KMS-11 (cell line): ENCODE measurements around the gene MBNL3.

Experiments used
- H2AFZ ChIP-seq: fragments of 200-600 bp; sonication (generic); 2 replicates; pipeline ENCODE4 v1.6.1; 2016; ENCODE audit warnings: antibody characterized with exemption, mixed run types, low read depth
- H3K27ac ChIP-seq: fragments of 200-600 bp; sonication (generic); 2 replicates; pipeline ENCODE4 v1.6.1; 2016; ENCODE audit warnings: mild to moderate bottlenecking, mixed run types
- H3K27me3 ChIP-seq: fragments of 200-600 bp; sonication (generic); 2 replicates; pipeline ENCODE4 v1.6.1; 2017; ENCODE audit warnings: mild to moderate bottlenecking, low read depth, mixed run types, moderate library complexity; ENCODE audit not compliant: insufficient read depth
- H3K36me3 ChIP-seq: fragments of 200-600 bp; sonication (generic); 2 replicates; pipeline ENCODE4 v1.6.1; 2017; ENCODE audit warnings: mild to moderate bottlenecking, mixed run types; ENCODE audit not compliant: insufficient read depth
- H3K4me1 ChIP-seq: fragments of 200-600 bp; sonication (generic); 2 replicates; pipeline ENCODE4 v1.6.1; 2016; ENCODE audit warnings: mild to moderate bottlenecking, low read depth, mixed run types; ENCODE audit not compliant: poor library complexity, severe bottlenecking
- H3K4me2 ChIP-seq: fragments of 200-600 bp; sonication (generic); 2 replicates; pipeline ENCODE4 v1.7.0; 2016; ENCODE audit warnings: mild to moderate bottlenecking, mixed run types
- H3K4me3 ChIP-seq: fragments of 200-600 bp; sonication (generic); IDR thresholded peaks from 2 replicates; pipeline ENCODE4 v1.6.1; 2017; ENCODE audit warnings: low read depth, low read length, mixed read lengths; ENCODE audit not compliant: insufficient read depth
- H3K79me2 ChIP-seq: fragments of 200-600 bp; sonication (generic); 2 replicates; pipeline ENCODE4 v1.6.1; 2016; ENCODE audit warnings: low read depth, mixed run types; ENCODE audit not compliant: insufficient read depth
- H3K9ac ChIP-seq: fragments of 200-600 bp; sonication (generic); 2 replicates; pipeline ENCODE4 v1.6.1; 2016; ENCODE audit warnings: mild to moderate bottlenecking, mixed run types
- H4K20me1 ChIP-seq: fragments of 200-600 bp; sonication (generic); 2 replicates; pipeline ENCODE4 v1.6.1; 2016; ENCODE audit warnings: mild to moderate bottlenecking, mixed run types; ENCODE audit not compliant: insufficient read depth
- CTCF ChIP-seq: fragments of 200-600 bp; sonication (generic); conservative IDR thresholded peaks from 2 replicates; pipeline ENCODE4 v1.6.1; 2017; ENCODE audit warnings: low read depth, mild to moderate bottlenecking, antibody characterized with exemption, low read length, moderate library complexity, mixed read lengths

MBNL3 gene

GRCh38 chrX:132483951-132484350, 4.9 kb downstream of the MBNL3 start:
- peak overlapping the region; percentile 11; the same call in 1 of the 2 replicates for H3K27ac ChIP-seq
- H3K4me3 ChIP-seq, result no peak overlapping the region
- peaks cover 37% of the 10 kb centered on the region; the same call in 1 of the 2 replicates for H3K79me2 ChIP-seq
- no peak overlapping the region for H3K9ac ChIP-seq
- H4K20me1 ChIP-seq, result no peaks in the 10 kb centered on the region
- H3K36me3 ChIP-seq, result no peaks in the 10 kb centered on the region
- peak overlapping the region; percentile 53; the same call in 1 of the 2 replicates for H3K4me2 ChIP-seq
- H3K27me3 ChIP-seq, result no peaks in the 10 kb centered on the region
- H3K4me1 ChIP-seq, result peaks cover 80% of the 10 kb centered on the region
- TF ChIP-seq CTCF, result no peak
- H2AFZ ChIP-seq, result no peak overlapping the region

- peaks cover 82% of the 10 kb centered on the region for H3K4me1 ChIP-seq
- no peak overlapping the region for H3K4me3 ChIP-seq
- no peak overlapping the region for H3K9ac ChIP-seq
- H3K36me3 ChIP-seq, result no peaks in the 10 kb centered on the region
- H3K27me3 ChIP-seq, result no peaks in the 10 kb centered on the region
- peak overlapping the region; percentile 53; the same call in 1 of the 2 replicates for H3K4me2 ChIP-seq
- H3K27ac ChIP-seq, result peak overlapping the region; percentile 11; the same call in 1 of the 2 replicates
- H3K79me2 ChIP-seq, result peaks cover 37% of the 10 kb centered on the region; the same call in 1 of the 2 replicates
- H2AFZ ChIP-seq, result no peak overlapping the region
- no peak for TF ChIP-seq CTCF
- no peaks in the 10 kb centered on the region for H4K20me1 ChIP-seq
These were observed 5.3 kb downstream of the MBNL3 start for GRCh38 chrX:132483488-132483887.

- Histone ChIP-seq H3K4me2 (peak overlapping the region; percentile 53; the same call in 1 of the 2 replicates), H4K20me1 (no peaks in the 10 kb centered on the region), H3K27me3 (no peaks in the 10 kb centered on the region), H3K79me2 (peaks cover 33% of the 10 kb centered on the region; the same call in 1 of the 2 replicates), H2AFZ (no peak overlapping the region), H3K9ac (no peak overlapping the region), H3K27ac (no peak overlapping the region; the same call in 1 of the 2 replicates), H3K4me3 (no peak overlapping the region), H3K36me3 (no peaks in the 10 kb centered on the region), H3K4me1 (peaks cover 82% of the 10 kb centered on the region)
- TF ChIP-seq CTCF, result no peak
These were observed 6.2 kb downstream of the MBNL3 start for GRCh38 chrX:132482632-132483031.

- H3K79me2 ChIP-seq, result peaks cover 22% of the 10 kb centered on the region; the same call in 1 of the 2 replicates
- no peaks in the 10 kb centered on the region for H3K36me3 ChIP-seq
- H3K4me3 ChIP-seq, result no peak overlapping the region
- no peaks in the 10 kb centered on the region for H3K27me3 ChIP-seq
- H4K20me1 ChIP-seq, result no peaks in the 10 kb centered on the region
- H3K4me1 ChIP-seq, result peaks cover 71% of the 10 kb centered on the region
- H3K9ac ChIP-seq, result peak overlapping the region; percentile 75; the same call in 1 of the 2 replicates
- H3K4me2 ChIP-seq, result peak overlapping the region; percentile 53
- TF ChIP-seq CTCF, result no peak
- H2AFZ ChIP-seq, result no peak overlapping the region; the same call in 1 of the 2 replicates
- H3K27ac ChIP-seq, result peak overlapping the region; percentile 90
These were observed 7.4 kb downstream of the MBNL3 start for GRCh38 chrX:132481449-132481848.
